Measurements from ENCODE around the gene FILIP1.

- TF ChIP-seq MEF2A (IDR thresholded peaks at IDR 0.05; ENCODE audit: borderline replicate concordance, low read depth) (no peak), EP300 (IDR thresholded peaks at IDR 0.05; ENCODE audit: borderline replicate concordance in 1 of 2, low read depth in 1 of 2, low read length in 1 of 2) (no peak), POLR2AphosphoS5 (IDR thresholded peaks at IDR 0.05; ENCODE audit: low read depth, low read length) (no peak), ZBTB33 (IDR thresholded peaks at IDR 0.05; ENCODE audit: borderline replicate concordance, low read depth) (no peak)
Observed at GRCh38 chr6:75484535-75484934, 9.1 kb downstream of the FILIP1 start.
